ENCODE data around the gene ARL4D.
A peak's percentile ranks its signal among the peaks of the same experiment; 100 is the strongest.

ARL4D gene

GRCh38 chr17:43354371-43354770 lies 44.4 kb upstream of the ARL4D start:
- TF ChIP-seq, protein P1, sequence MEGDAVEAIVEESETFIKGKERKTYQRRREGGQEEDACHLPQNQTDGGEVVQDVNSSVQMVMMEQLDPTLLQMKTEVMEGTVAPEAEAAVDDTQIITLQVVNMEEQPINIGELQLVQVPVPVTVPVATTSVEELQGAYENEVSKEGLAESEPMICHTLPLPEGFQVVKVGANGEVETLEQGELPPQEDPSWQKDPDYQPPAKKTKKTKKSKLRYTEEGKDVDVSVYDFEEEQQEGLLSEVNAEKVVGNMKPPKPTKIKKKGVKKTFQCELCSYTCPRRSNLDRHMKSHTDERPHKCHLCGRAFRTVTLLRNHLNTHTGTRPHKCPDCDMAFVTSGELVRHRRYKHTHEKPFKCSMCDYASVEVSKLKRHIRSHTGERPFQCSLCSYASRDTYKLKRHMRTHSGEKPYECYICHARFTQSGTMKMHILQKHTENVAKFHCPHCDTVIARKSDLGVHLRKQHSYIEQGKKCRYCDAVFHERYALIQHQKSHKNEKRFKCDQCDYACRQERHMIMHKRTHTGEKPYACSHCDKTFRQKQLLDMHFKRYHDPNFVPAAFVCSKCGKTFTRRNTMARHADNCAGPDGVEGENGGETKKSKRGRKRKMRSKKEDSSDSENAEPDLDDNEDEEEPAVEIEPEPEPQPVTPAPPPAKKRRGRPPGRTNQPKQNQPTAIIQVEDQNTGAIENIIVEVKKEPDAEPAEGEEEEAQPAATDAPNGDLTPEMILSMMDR (IDR thresholded peaks at IDR 0.05) = no peak
- TF ChIP-seq ZFX (IDR thresholded peaks at IDR 0.05; ENCODE audit: borderline replicate concordance) = no peak
- H3K27ac ChIP-seq = no peak overlapping the region

DNA sequence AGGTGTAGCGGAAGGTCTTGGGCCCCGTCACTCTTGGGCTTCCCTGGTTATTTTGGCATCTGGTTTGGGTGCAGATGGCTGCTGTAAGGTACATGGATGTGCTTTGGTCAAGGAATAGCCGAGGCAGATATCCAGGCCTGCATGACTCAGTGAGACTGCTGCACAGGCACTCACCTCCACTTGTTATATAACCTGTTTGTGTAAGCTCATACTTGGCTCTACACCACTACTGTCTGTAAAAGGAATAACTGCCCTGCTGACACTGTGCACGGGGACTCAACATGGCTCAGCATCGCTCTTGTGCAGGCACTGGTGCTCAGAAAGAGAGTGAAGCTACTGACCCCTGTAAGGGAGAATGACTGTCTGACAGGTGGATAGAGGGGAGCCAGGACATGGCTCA lies 42.3 kb upstream of the ARL4D start:
- H3K27ac ChIP-seq = no peak overlapping the region
- no peak for TF ChIP-seq ZFX (IDR thresholded peaks at IDR 0.05; ENCODE audit: borderline replicate concordance)
- TF ChIP-seq, protein P1 (IDR thresholded peaks at IDR 0.05) = no peak

DNA sequence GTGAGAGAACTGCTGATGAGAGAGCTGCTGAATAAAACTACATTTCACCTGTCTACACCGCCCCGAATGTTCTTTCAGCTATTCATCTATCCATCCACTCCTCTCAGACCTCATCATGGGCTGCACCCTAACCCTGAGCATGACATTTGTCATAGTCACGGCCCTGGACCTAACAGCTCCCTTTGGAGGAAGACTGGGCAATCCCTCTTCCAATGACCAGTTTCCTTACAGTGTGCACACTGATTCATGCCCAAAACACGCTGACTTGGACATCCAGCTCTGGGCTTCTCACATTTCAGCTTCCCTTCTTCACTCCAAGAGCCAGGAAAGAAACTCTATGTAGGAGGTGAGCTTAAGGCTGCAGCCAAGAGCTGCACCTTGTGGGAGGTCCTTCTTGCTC lies 41.8 kb upstream of the ARL4D start:
- no peak for TF ChIP-seq ZFX (IDR thresholded peaks at IDR 0.05; ENCODE audit: borderline replicate concordance)
- TF ChIP-seq, protein P1 (IDR thresholded peaks at IDR 0.05) = no peak
- no peak overlapping the region for H3K27ac ChIP-seq

DNA sequence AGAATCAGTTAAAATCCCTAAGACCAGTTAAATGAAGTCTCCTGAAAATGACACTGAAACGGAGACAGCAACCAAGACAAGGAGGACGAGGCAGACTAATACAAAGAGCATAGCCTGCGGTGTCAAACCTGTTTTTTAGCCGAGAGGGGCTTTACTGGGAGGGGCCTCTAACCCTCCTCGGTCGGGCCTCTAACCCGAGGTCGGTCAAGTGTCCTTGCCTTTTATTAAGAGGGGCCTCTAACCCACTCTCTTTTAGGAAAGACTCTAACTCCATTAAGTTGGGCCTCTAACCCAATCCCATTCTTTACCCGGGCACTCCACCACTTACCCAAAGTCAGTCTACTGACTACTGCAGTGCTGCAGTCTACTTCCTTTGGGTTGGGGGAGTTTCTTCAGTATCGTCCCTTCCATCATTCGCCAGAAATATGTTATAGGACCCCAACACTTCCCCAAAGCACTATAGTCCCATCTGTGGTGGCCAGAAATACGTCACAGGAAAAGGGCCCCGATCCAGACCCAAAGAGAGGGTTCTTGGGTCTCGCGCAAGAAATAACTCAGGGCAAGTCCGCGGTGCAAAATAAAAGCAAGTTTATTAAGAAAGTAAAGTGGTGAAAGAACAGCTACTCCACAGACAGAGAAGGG lies 39.2 kb upstream of the ARL4D start:
- TF ChIP-seq ZFX (IDR thresholded peaks at IDR 0.05; ENCODE audit: borderline replicate concordance) = no peak
- peak overlapping the region; percentile 93 for H3K27ac ChIP-seq

GRCh38 chr17:43360376-43360738 lies 38.4 kb upstream of the ARL4D start:
- no peak for TF ChIP-seq ZFX (IDR thresholded peaks at IDR 0.05; ENCODE audit: borderline replicate concordance)
- TF ChIP-seq, protein P1 (IDR thresholded peaks at IDR 0.05) = no peak
- peak overlapping the region; percentile 93 for H3K27ac ChIP-seq

DNA sequence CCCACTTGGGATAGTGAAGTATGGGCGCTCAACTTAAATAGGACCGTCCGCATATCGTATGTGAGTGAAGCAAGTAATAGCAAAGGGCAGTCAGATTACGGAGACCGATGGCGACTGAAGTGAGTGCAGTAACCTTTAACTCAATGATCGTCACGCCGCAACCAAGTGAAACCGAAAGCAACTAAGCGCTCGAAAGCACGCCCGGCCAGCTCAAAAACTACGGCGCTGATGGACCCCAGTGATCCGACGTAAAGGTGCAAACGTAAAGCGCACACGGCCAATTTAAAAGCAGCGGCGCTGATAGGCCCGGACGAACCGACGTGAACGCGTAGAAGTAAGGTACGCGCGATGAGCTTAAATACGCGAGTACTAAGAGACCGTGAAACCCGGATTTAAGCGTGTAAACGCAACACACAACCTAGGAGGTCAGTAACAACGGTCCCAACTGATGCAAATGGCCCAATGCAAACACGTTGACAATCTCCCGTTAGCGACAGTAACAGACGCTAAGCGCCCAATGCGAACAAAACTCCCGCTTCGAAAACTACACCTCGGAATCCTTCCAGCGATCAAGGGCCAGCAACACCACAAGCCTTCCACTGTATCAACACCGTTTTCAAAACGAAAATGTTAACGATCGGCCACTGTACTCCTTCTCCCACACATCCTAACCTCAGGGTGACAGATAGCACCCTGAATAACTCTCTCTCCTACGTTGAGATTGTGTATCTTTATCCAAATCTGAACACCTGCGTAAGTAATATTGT lies 37.9 kb upstream of the ARL4D start:
- peak overlapping the region; percentile 93 for H3K27ac ChIP-seq
- TF ChIP-seq ZFX (IDR thresholded peaks at IDR 0.05; ENCODE audit: borderline replicate concordance) = no peak
- TF ChIP-seq, protein P1 (IDR thresholded peaks at IDR 0.05) = no peak

- TF ChIP-seq, protein P1 (IDR thresholded peaks at IDR 0.05) = no peak
- TF ChIP-seq ZFX (IDR thresholded peaks at IDR 0.05; ENCODE audit: borderline replicate concordance) = no peak
These were observed 35.4 kb upstream of the ARL4D start for GRCh38 chr17:43363181-43363925.

More at GRCh38 chr17:43363181-43363925, 35.4 kb upstream of the ARL4D start:
- H3K27ac ChIP-seq = no peak overlapping the region

All from 22Rv1 (cell line).